ENCODE measurements around the gene DNAJC7.
A peak's percentile ranks its signal among the peaks of the same experiment; 100 is the strongest.

Gene DNAJC7

DNA sequence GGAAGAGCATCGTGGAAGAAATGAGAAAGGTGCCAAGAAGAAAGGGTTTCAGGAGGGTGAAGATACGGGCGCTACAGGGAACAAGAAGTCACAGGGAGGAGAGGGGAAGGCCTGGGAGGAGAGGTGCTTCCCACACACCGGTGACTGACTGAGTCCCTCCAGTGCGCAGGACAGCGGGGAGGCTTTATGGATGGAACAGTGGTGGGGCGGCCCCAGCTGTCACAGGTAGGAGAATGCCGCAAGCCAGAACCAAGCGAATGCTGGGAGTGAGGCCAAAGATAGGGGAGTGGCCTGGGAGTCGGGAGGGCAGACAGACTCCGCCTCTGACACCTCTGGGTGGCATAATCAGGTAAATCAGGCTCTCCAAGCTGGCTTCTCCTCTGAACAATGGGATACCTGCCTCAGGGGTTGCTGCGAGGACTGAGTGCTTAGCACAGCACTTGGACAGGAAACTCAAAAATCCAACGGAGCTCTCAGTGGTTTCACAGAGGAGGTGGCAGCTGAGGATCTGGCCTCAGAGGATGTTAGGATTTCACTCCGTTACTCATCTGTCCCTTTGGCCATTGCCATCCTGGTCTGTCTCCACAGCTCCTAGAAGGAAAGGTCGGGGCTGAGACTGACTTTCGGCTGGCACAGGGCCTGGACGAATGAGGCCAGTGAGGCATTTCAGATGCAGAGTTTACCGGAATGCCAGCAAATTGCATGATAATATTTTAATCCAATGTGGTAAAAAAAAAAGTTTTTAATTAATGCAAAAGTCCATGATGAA is 51.4 kb downstream of the DNAJC7 start:
- DNase-seq (ENCODE audit: low read depth), result peak; percentile 93
- 0 out of 2 replicates have a peak, but pooled peaks have one; percentile 6 for TF ChIP-seq CTCF (IDR thresholded peaks at IDR 0.05; ENCODE audit: control insufficient read depth, extremely low read depth, insufficient read depth)
- H3K4me3 ChIP-seq (ENCODE audit: low read depth, low read length), result peak overlapping the region; percentile 91

GRCh38 chr17:41962768-41963434 is 54.3 kb downstream of the DNAJC7 start:
- DNase-seq (ENCODE audit: low read depth), result no peak
- no peak overlapping the region for H3K4me3 ChIP-seq (ENCODE audit: low read depth, low read length)
- TF ChIP-seq CTCF (IDR thresholded peaks at IDR 0.05; ENCODE audit: control insufficient read depth, extremely low read depth, insufficient read depth), result peak; percentile 95

- H3K4me3 ChIP-seq (ENCODE audit: low read depth, low read length), result no peak overlapping the region
- no peak for DNase-seq (ENCODE audit: low read depth)
- TF ChIP-seq CTCF (IDR thresholded peaks at IDR 0.05; ENCODE audit: control insufficient read depth, extremely low read depth, insufficient read depth), result no peak
Measured at GRCh38 chr17:41962111-41962510, 55.1 kb downstream of the DNAJC7 start.

DNA sequence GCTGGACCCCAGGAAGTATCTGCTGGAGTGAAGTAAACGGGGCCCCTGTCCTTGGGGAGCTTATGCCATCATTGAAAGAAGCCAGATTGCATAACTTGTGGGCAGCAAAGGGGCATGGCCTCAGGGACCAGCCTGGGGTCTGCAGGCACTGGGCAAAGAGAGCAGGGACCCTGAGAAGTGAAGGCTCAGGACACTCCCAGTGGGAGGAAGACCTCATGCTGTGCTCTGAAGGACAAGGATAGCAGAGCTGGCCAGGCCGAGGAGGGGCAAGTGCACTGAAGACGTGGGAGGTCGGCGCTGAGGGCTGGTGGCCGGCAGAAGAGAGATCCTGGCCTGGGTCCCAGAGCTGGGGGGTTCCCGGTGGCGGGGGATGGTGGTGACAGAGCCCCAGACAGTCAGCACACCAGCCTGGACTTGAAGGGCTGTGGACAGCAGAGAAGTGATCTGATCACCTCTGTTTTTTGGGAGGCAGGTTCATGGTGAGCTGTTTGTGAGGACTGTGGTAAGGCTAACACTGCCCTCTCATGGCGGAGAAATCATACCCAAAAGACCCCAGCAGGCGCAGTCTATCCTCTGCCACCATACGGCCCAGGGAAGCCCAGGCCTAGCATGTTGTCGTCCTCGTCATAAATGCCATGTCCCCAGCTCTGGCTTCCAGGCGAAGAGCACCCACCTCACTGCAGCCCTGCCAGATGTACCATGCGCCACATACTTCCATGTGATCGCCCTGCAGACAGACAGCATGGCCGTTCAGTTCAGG is 57.7 kb downstream of the DNAJC7 start:
- TF ChIP-seq CTCF (IDR thresholded peaks at IDR 0.05; ENCODE audit: control insufficient read depth, extremely low read depth, insufficient read depth), result peak; percentile 33
- no peak for DNase-seq (ENCODE audit: low read depth)
- H3K4me3 ChIP-seq (ENCODE audit: low read depth, low read length), result no peak overlapping the region

- no peak for DNase-seq (ENCODE audit: low read depth)
- no peak overlapping the region for H3K4me3 ChIP-seq (ENCODE audit: low read depth, low read length)
- no peak for TF ChIP-seq CTCF (IDR thresholded peaks at IDR 0.05; ENCODE audit: control insufficient read depth, extremely low read depth, insufficient read depth)
Measured at GRCh38 chr17:41959030-41959335, 58.3 kb downstream of the DNAJC7 start.

GRCh38 chr17:41957869-41958439 is 59.3 kb downstream of the DNAJC7 start:
- H3K4me3 ChIP-seq (ENCODE audit: low read depth, low read length), result no peak overlapping the region
- no peak for TF ChIP-seq CTCF (IDR thresholded peaks at IDR 0.05; ENCODE audit: control insufficient read depth, extremely low read depth, insufficient read depth)
- DNase-seq (ENCODE audit: low read depth), result no peak

Data from LNCaP clone FGC (cell line).